Suprapubic skin (tissue), 4 donors: Measurements from ENCODE around the gene GFER. TPM values are rescaled to one million over a fixed set of nuclear protein-coding genes. Genes with fewer than 3 reads are reported as not detected.

Experiments
- DNase-seq, 2 donors: peaks; one replicate each; pipeline ENCODE4 v3.0.0-alpha.2; 2019; ENCODE audit warnings: low spot score in 2 of 2
- H3K27ac ChIP-seq: fragments of 200-600 bp; sonication (generic); one replicate; pipeline ENCODE4 v1.5.1; 2019
- H3K27me3 ChIP-seq: fragments of 200-600 bp; sonication (generic); one replicate; pipeline ENCODE4 v1.5.1; 2019
- H3K36me3 ChIP-seq: fragments of 200-600 bp; sonication (generic); one replicate; pipeline ENCODE4 v1.5.1; 2019
- H3K4me1 ChIP-seq: fragments of 200-600 bp; sonication (generic); one replicate; pipeline ENCODE4 v1.5.1; 2019
- H3K4me3 ChIP-seq: fragments of 200-600 bp; sonication (generic); one replicate; pipeline ENCODE4 v1.5.1; 2019; ENCODE audit warnings: mild to moderate bottlenecking
- H3K9me3 ChIP-seq: fragments of 200-600 bp; sonication (generic); one replicate; pipeline ENCODE4 v1.5.1; 2019
- CTCF ChIP-seq, 2 donors: fragments of 200-600 bp in 1 of 2; fragments of 450-650 bp in 1 of 2; sonication (generic) in 1 of 2; IDR thresholded peaks; one replicate each; pipeline ENCODE4 v1.5.1; 2016 to 2019; ENCODE audit warnings: antibody characterized with exemption in 2 of 2, mild to moderate bottlenecking in 1 of 2, moderate library complexity in 1 of 2
- EP300 ChIP-seq: sonication (generic); formaldehyde crosslinking; IDR thresholded peaks from one replicate; pipeline ENCODE4 v1.6.1; 2017; ENCODE audit warnings: antibody characterized with exemption
- POLR2A ChIP-seq, 2 donors: fragments of 450-650 bp; IDR thresholded peaks; one replicate each; pipeline ENCODE4 v1.6.1; 2017; ENCODE audit warnings: antibody characterized with exemption in 2 of 2, mild to moderate bottlenecking in 2 of 2, moderate library complexity in 2 of 2
- POLR2AphosphoS5 ChIP-seq, 3 donors: sonication (generic); formaldehyde crosslinking; IDR thresholded peaks; one replicate each; pipeline ENCODE4 v1.6.1; 2017; ENCODE audit warnings: antibody characterized with exemption in 3 of 3
- WGBS: methylation state at CpG from one replicate; pipeline ENCODE4 v1.1.5; 2018; 5-methylcytosine and 5-hydroxymethylcytosine counted together
- total RNA-seq, 4 donors: library from RNA; depleted of rRNA; stranded (reverse); fragments of >200 nt; gene quantifications; one replicate each; pipeline ENCODE4 v1.1.0, GENCODE V29; 2016

GFER gene
- total RNA-seq, 4 donors from 2014 or later: 7.0 to 11.2 (median 9.5) TPM

DNA sequence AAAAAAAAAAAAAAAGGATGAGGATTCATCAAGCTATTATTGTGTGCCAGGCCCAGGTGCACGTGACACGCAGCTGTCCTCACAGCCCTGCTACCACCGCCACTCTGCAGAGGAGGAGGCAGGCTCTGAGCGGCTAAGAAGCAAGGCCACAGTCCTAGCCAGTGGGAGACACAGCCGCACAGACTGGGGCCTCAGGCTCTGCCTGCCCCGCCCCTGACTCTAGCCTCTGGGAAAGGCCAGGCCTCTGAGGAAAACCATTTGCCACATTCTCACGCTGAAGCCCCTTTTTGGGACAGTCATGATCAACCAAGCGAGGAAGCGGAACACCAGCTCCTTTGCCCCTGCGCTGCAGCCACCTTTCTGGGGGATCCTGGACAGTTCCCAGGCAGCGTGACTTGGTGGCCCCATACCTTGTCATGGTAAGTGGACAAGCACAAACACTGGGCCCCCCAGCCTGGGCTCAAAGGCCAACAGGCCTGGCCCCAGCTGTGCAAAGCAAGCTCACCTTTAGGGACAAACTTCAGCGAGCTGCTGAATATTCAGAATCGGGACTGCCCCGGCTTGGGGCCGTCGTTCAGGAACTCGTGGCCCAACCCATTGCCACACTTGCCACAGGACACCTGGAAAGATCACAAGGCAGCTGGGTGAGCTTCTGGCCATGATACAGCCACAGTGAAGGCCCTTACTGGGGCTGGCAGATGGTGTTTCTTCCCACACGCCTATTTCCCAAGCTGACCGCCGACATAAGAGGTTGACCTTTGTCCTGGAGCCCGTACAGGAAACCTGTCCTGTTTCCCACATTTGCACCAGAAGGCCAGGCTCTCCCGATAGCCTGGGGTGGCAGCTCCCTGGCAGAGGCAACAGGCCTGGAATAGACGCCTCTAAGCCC lies 43.5 kb upstream of the GFER start:
- no peaks in the 10 kb centered on the region for H3K9me3 ChIP-seq
- H3K27me3 ChIP-seq: no peaks in the 10 kb centered on the region
- H3K4me1 ChIP-seq: peaks cover 25% of the 10 kb centered on the region
- DNase-seq: no peak
- H3K4me3 ChIP-seq: no peak overlapping the region
- TF ChIP-seq POLR2A (IDR thresholded peaks at IDR 0.05) (no peak), POLR2AphosphoS5 (IDR thresholded peaks at IDR 0.05) (no peak), CTCF (IDR thresholded peaks at IDR 0.05) (no peak), EP300 (no peak)
- peaks cover 45% of the 10 kb centered on the region for H3K36me3 ChIP-seq
- H3K27ac ChIP-seq: no peak overlapping the region
- WGBS: 87% methylated on average over 23 of the region's 23 CpGs

GRCh38 chr16:1941162-1942046 lies 42.6 kb upstream of the GFER start:
- H3K27me3 ChIP-seq: no peaks in the 10 kb centered on the region
- H3K4me1 ChIP-seq: peaks cover 25% of the 10 kb centered on the region
- peak overlapping the region; percentile 79 for H3K27ac ChIP-seq
- no peak for DNase-seq
- H3K36me3 ChIP-seq: peaks cover 45% of the 10 kb centered on the region
- TF ChIP-seq CTCF (IDR thresholded peaks at IDR 0.05) (no peak), POLR2AphosphoS5 (IDR thresholded peaks at IDR 0.05) (no peak), EP300 (no peak), POLR2A (IDR thresholded peaks at IDR 0.05) (no peak)
- WGBS: 90% methylated on average over 20 of the region's 30 CpGs
- no peaks in the 10 kb centered on the region for H3K9me3 ChIP-seq
- H3K4me3 ChIP-seq: peak overlapping the region; percentile 79

DNA sequence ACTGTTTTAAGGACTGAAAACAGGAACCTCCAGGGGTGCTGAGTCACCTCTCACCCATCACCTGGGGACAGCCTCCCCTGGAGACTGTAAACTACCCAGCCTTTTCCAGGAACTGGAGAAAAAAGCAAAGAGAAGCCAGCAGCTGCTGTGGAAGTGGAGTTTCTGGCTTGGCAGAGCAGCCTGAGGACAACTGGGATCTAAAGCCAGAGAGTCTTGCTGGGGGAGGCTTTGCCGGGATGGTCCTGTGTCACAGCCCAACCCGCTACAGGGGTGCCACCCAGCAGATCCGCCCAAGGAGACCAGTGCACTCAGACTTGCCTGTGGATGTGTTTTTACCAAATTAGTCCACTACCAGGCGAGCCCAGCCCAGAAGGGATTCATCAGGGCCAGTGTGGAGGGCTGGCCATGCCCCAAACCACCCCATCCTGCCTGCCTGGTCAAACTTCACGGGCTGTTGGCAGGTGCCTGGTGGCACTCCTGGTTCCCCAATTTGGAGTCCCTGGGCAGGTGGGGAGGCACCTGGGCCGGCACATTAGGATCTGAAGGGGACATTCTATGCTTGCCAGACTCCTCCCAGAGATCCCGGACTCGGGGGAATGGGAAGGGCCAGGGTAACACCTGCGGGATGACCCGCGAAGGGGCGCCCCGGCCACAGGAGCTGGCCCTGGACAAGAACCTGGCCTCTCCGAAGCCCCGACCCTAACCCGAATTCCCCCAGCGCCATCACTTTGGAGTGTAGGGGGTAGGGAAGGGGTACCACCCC lies 41.8 kb upstream of the GFER start:
- no peaks in the 10 kb centered on the region for H3K27me3 ChIP-seq
- H3K36me3 ChIP-seq: peaks cover 40% of the 10 kb centered on the region
- H3K9me3 ChIP-seq: no peaks in the 10 kb centered on the region
- peak overlapping the region; percentile 79 for H3K4me3 ChIP-seq
- DNase-seq: peak in 1 of 2 donors; percentile 71
- H3K27ac ChIP-seq: peak overlapping the region; percentile 79
- H3K4me1 ChIP-seq: peaks cover 25% of the 10 kb centered on the region
- TF ChIP-seq EP300 (no peak), POLR2A (IDR thresholded peaks at IDR 0.05) (no peak), CTCF (IDR thresholded peaks at IDR 0.05) (no peak), POLR2AphosphoS5 (IDR thresholded peaks at IDR 0.05) (no peak)
- WGBS: 4% methylated on average over 10 of the region's 17 CpGs

DNA sequence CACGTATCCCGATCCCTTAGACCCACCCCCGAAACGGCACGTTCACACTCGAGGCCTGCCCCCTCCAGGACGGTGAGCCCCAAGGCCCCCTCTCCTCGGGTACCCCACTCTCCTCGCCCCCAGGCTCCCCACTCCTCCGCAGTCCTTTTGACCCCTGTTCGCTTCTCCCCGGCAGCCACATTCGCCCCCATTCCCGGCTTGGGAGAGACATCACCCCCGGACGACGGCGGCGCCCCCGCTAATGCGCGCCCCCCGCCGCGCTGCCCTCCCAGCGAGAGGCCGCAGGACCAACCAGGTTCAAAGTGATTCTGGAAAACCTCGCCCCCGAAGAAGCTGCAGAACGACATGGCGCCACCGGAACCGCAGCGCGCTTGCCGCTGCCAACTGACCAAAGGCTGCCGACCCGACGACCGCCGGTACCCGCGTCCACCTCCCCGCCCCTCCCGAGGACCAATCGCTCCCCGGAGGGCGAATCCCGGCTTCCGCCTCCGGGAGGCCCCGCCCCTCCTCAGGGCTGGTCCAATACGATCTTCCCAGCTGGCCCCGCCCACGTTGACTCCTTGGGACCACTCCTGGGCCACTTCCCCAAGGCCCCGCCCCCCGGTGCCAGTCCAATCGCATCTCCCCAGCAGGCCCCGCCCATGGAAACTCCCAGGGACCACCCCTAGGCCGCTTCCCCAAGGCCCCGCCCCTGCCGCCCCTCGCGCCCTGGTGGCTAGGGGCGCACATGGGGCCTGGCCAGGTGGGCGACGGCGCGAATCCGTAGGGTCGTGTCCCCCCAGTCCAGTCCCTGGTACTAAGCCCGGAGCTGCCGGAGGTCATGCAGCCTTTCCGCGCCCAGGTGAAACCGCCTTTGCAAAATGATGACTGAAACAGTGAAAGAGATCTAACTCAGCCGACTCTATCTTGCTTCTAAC lies 40.9 kb upstream of the GFER start, which contains the start of gene MSRB1:
Gene MSRB1, minus strand, starts transcription at position 390 of the 917 bp plus-strand sequence. Its CDS starts 43 bp downstream, at position 347.
- Histone ChIP-seq H3K27me3 (no peaks in the 10 kb centered on the region), H3K36me3 (peaks cover 32% of the 10 kb centered on the region), H3K27ac (peak within 1 kb of the TSS; percentile 79), H3K4me3 (peak within 1 kb of the TSS; percentile 79), H3K9me3 (no peaks in the 10 kb centered on the region), H3K4me1 (peaks cover 25% of the 10 kb centered on the region)
- peak; percentile 100 for DNase-seq
- TF ChIP-seq POLR2A (IDR thresholded peaks at IDR 0.05): peak in 1 of 2 donors; percentile 58
- TF ChIP-seq EP300: no peak
- no peak for TF ChIP-seq POLR2AphosphoS5 (IDR thresholded peaks at IDR 0.05)
- TF ChIP-seq CTCF (IDR thresholded peaks at IDR 0.05): no peak
- WGBS: under 1% methylated on average over 48 of the region's 77 CpGs
